ENCODE data around the gene ITGAV.

The ITGAV gene

DNA sequence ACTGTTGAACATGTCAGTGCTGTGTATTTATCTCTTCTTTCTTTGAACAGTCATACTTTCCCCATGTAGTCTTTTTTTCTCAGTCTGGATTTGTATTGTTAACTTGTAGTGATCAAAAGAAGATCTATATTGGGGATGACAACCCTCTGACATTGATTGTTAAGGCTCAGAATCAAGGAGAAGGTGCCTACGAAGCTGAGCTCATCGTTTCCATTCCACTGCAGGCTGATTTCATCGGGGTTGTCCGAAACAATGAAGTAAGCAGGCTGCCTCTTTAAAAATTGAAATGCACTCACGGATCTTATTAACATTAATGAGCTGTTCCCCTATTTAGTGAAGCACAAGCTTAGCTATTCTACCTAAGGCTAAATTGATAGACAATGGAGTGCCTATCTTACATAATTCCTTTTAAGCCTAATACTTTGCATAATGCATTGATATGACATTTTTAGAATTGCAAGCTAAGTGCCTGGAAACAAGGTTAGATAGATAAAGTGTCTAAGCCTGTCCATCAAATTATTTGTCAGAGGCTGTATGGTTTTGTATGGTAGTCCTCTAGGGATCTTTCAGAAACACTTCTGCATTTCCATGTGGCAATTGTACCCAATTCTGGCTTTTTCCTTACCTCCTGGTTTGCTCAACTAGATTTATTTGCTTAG is 74.7 kb downstream of the ITGAV start:
- H3K4me1 ChIP-seq (ENCODE audit: insufficient read depth, low read length, poor library complexity, severe bottlenecking): no peaks in the 10 kb centered on the region
- H4K20me1 ChIP-seq (ENCODE audit: insufficient read depth, low read length, poor library complexity, severe bottlenecking): no peaks in the 10 kb centered on the region
- H2AFZ ChIP-seq (ENCODE audit: low read length): no peak overlapping the region
- no peaks in the 10 kb centered on the region for H3K79me2 ChIP-seq (ENCODE audit: insufficient read depth, low read length)
- H3K4me3 ChIP-seq (ENCODE audit: low read length, poor library complexity, severe bottlenecking): no peak overlapping the region
- TF ChIP-seq EZH2phosphoT487 (IDR thresholded peaks at IDR 0.05; ENCODE audit: borderline replicate concordance): no peak
- TF ChIP-seq, protein P1, sequence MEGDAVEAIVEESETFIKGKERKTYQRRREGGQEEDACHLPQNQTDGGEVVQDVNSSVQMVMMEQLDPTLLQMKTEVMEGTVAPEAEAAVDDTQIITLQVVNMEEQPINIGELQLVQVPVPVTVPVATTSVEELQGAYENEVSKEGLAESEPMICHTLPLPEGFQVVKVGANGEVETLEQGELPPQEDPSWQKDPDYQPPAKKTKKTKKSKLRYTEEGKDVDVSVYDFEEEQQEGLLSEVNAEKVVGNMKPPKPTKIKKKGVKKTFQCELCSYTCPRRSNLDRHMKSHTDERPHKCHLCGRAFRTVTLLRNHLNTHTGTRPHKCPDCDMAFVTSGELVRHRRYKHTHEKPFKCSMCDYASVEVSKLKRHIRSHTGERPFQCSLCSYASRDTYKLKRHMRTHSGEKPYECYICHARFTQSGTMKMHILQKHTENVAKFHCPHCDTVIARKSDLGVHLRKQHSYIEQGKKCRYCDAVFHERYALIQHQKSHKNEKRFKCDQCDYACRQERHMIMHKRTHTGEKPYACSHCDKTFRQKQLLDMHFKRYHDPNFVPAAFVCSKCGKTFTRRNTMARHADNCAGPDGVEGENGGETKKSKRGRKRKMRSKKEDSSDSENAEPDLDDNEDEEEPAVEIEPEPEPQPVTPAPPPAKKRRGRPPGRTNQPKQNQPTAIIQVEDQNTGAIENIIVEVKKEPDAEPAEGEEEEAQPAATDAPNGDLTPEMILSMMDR (conservative IDR thresholded peaks at IDR 0.05; ENCODE audit: low read length): no peak
- H3K27me3 ChIP-seq (ENCODE audit: insufficient read depth, low read length, poor library complexity, severe bottlenecking): no peaks in the 10 kb centered on the region
- no peaks in the 10 kb centered on the region for H3K9me2 ChIP-seq (replicated peaks; ENCODE audit: low read depth, low read length)
- peaks cover 17% of the 10 kb centered on the region; the same call in 1 of the 2 replicates for H3K36me3 ChIP-seq (ENCODE audit: insufficient read depth, low read length)
- no peak overlapping the region for H3K4me2 ChIP-seq (ENCODE audit: low read depth, low read length, poor library complexity, severe bottlenecking)
- H3K9me3 ChIP-seq (ENCODE audit: insufficient read depth, low read depth, low read length): no peaks in the 10 kb centered on the region
- no peaks in the 10 kb centered on the region for H3F3A ChIP-seq (ENCODE audit: low read depth)
- H3K9ac ChIP-seq (ENCODE audit: low read depth, low read length, poor library complexity, severe bottlenecking): no peak overlapping the region

DNA sequence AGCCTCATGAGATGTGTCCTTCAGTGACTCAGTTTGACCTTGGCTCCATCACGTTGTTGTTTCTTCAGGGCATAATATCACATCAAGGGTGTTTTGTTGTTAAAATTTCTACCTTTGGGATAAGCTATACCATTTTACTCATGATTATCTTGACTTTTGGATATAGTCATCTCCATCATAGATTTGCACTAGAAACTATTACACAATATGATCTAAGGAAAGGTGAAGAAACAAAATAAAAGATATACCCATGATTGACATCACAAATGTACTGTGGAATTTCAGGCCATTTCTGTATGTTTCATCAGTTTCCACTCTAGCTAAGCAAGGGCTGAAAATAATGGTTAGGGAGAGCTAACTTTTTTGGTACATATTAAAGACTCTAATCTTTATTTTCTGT is 79.3 kb downstream of the ITGAV start:
- no peak overlapping the region for H3K4me3 ChIP-seq (ENCODE audit: low read length, poor library complexity, severe bottlenecking)
- peaks cover 45% of the 10 kb centered on the region; the same call in 1 of the 2 replicates for H3K36me3 ChIP-seq (ENCODE audit: insufficient read depth, low read length)
- TF ChIP-seq, protein P1 (conservative IDR thresholded peaks at IDR 0.05; ENCODE audit: low read length): no peak
- no peak for TF ChIP-seq EZH2phosphoT487 (IDR thresholded peaks at IDR 0.05; ENCODE audit: borderline replicate concordance)
- H4K20me1 ChIP-seq (ENCODE audit: insufficient read depth, low read length, poor library complexity, severe bottlenecking): no peaks in the 10 kb centered on the region
- no peaks in the 10 kb centered on the region for H3K79me2 ChIP-seq (ENCODE audit: insufficient read depth, low read length)
- H3K4me2 ChIP-seq (ENCODE audit: low read depth, low read length, poor library complexity, severe bottlenecking): no peak overlapping the region
- H3K9me3 ChIP-seq (ENCODE audit: insufficient read depth, low read depth, low read length): no peaks in the 10 kb centered on the region
- H3K9ac ChIP-seq (ENCODE audit: low read depth, low read length, poor library complexity, severe bottlenecking): no peak overlapping the region
- no peaks in the 10 kb centered on the region for H3K27me3 ChIP-seq (ENCODE audit: insufficient read depth, low read length, poor library complexity, severe bottlenecking)
- no peaks in the 10 kb centered on the region for H3K9me2 ChIP-seq (replicated peaks; ENCODE audit: low read depth, low read length)
- no peak overlapping the region for H2AFZ ChIP-seq (ENCODE audit: low read length)
- H3K4me1 ChIP-seq (ENCODE audit: insufficient read depth, low read length, poor library complexity, severe bottlenecking): no peaks in the 10 kb centered on the region
- H3F3A ChIP-seq (ENCODE audit: low read depth): no peaks in the 10 kb centered on the region

DNA sequence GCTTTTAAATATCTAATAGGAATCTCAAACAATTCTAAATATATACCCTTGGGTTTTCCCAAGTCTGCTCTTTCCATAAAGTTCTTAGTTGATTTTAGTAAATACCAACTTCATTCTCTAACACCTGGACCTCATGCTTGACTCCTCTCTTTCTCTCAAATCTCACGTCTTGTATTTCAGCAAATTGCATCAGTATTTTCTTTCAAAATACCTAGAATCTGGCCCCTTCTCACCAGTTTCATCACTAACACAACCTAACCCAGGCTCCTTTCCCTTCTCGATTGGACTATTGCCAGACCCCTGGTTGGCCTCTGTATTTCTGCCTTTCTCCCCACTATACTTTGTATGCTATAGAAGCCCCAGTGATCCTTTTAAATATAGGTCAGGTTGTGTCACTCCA is 81.0 kb downstream of the ITGAV start:
- no peak overlapping the region for H2AFZ ChIP-seq (ENCODE audit: low read length)
- H3K4me3 ChIP-seq (ENCODE audit: low read length, poor library complexity, severe bottlenecking): no peak overlapping the region
- no peaks in the 10 kb centered on the region for H3K9me3 ChIP-seq (ENCODE audit: insufficient read depth, low read depth, low read length)
- H3K9ac ChIP-seq (ENCODE audit: low read depth, low read length, poor library complexity, severe bottlenecking): no peak overlapping the region
- H3F3A ChIP-seq (ENCODE audit: low read depth): no peaks in the 10 kb centered on the region
- no peaks in the 10 kb centered on the region for H3K9me2 ChIP-seq (replicated peaks; ENCODE audit: low read depth, low read length)
- TF ChIP-seq EZH2phosphoT487 (IDR thresholded peaks at IDR 0.05; ENCODE audit: borderline replicate concordance): no peak
- TF ChIP-seq, protein P1 (conservative IDR thresholded peaks at IDR 0.05; ENCODE audit: low read length): no peak
- peaks cover 34% of the 10 kb centered on the region; the same call in 1 of the 2 replicates for H3K36me3 ChIP-seq (ENCODE audit: insufficient read depth, low read length)
- no peak overlapping the region for H3K4me2 ChIP-seq (ENCODE audit: low read depth, low read length, poor library complexity, severe bottlenecking)
- H3K4me1 ChIP-seq (ENCODE audit: insufficient read depth, low read length, poor library complexity, severe bottlenecking): no peaks in the 10 kb centered on the region
- no peaks in the 10 kb centered on the region for H3K27me3 ChIP-seq (ENCODE audit: insufficient read depth, low read length, poor library complexity, severe bottlenecking)
- H3K79me2 ChIP-seq (ENCODE audit: insufficient read depth, low read length): no peaks in the 10 kb centered on the region
- no peaks in the 10 kb centered on the region for H4K20me1 ChIP-seq (ENCODE audit: insufficient read depth, low read length, poor library complexity, severe bottlenecking)
